ENCODE data around the gene ORAI2.
"Not testable (repeated sequence)": the region's sequence is repeated elsewhere in the genome, so short reads cannot be mapped to it uniquely, and the experiment has no call there.

ORAI2 gene

DNA sequence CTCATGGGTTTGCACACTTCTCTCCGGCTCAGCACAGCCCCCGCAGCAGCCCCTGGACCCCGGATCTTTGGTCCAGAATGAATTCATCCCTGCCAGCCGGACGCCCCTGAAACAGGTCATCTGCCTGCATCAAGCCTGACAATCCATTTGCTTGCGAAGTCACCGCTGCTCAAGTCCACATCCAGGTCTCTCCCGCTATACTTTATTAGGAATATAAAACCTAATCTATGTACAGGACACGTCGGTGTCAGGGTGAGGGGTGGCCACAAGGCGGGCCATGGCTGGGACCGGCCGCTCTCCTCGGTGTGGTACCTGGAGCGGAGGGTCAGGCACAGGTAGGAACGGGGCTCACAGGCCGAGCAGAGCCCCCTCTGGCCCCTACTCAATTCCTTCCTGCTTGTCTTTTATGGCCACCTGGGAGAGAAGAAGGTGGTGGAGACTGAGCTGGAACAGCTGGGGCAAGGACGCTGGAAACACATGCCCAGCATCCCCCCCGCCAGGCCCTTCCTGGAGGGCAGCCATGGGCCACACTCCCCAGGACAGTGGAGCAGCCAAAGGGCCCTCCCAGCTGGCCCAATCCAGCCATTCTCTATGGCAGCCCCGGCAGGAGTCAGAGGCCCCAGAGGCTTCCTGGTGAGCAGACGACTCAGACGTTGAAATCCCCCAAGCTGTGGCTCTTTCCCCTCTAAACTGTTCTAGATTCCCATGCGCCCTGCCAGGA lies 40.1 kb downstream of the ORAI2 start:
- TF ChIP-seq TAF1 (IDR thresholded peaks at IDR 0.05; ENCODE audit: borderline replicate concordance, insufficient read depth, low read length) (no peak), POLR2AphosphoS5 (IDR thresholded peaks at IDR 0.05; ENCODE audit: low read depth, low read length) (no peak), SIN3A (IDR thresholded peaks at IDR 0.05; ENCODE audit: borderline replicate concordance, insufficient read depth, low read length) (no peak), FOXP2 (optimal IDR thresholded peaks at IDR 0.05; ENCODE audit: borderline replicate concordance, extremely low read depth, extremely low read length, insufficient read depth) (no peak)
- TF ChIP-seq, protein P1, sequence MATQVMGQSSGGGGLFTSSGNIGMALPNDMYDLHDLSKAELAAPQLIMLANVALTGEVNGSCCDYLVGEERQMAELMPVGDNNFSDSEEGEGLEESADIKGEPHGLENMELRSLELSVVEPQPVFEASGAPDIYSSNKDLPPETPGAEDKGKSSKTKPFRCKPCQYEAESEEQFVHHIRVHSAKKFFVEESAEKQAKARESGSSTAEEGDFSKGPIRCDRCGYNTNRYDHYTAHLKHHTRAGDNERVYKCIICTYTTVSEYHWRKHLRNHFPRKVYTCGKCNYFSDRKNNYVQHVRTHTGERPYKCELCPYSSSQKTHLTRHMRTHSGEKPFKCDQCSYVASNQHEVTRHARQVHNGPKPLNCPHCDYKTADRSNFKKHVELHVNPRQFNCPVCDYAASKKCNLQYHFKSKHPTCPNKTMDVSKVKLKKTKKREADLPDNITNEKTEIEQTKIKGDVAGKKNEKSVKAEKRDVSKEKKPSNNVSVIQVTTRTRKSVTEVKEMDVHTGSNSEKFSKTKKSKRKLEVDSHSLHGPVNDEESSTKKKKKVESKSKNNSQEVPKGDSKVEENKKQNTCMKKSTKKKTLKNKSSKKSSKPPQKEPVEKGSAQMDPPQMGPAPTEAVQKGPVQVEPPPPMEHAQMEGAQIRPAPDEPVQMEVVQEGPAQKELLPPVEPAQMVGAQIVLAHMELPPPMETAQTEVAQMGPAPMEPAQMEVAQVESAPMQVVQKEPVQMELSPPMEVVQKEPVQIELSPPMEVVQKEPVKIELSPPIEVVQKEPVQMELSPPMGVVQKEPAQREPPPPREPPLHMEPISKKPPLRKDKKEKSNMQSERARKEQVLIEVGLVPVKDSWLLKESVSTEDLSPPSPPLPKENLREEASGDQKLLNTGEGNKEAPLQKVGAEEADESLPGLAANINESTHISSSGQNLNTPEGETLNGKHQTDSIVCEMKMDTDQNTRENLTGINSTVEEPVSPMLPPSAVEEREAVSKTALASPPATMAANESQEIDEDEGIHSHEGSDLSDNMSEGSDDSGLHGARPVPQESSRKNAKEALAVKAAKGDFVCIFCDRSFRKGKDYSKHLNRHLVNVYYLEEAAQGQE (IDR thresholded peaks at IDR 0.05; ENCODE audit: insufficient read depth in 1 of 2, low read depth in 2 of 2, low read length in 2 of 2), result no peak

DNA sequence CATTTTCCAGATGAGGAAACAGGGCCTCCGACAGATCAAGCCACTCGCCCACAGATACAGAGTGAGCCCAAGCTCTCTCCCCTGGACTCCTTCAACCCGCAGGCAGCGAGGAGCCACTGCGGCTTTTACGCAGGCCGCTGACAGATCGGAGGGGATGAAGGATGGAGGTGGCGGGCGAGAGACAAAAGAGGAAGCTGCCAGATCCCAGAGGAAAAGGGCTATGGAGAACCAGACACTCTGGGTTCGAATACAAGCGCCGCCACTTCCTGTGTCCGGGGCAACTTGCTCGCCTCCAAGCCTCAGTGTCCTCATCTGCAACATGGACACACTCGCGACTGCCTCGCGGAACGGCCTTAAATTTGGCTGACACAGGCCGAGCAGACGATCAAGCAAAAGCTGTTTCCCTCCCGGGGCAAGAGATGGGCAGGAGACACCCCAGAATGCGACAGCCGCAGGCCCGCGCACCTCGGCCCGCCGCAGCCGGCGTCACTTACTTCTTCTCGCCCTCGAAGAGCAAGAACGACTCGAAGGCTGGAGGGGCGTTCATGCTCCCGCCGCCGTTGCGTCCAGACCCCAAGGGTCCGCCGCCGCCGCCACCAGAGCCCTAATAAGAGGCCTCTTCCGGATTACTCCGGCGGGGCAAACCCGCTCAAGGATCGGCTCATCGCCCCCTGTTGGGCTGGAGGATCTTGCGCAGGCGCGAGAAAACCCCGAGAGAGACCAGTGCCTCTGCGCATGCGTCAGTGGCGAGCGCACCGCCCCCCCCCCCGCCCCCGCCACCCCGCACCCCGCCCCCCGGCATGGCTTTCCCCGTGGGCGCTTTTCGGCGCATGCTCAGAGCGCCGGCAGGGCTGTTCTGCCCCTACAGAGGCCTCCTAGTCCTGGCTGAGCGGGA lies 45.2 kb downstream of the ORAI2 start, which contains the start of gene POLR2J:
Gene POLR2J, minus strand, starts transcription at position 609 of the 895 bp plus-strand sequence. Its CDS starts 62 bp downstream, at position 547.
- not testable (repeated sequence) for TF ChIP-seq TAF1 (IDR thresholded peaks at IDR 0.05; ENCODE audit: borderline replicate concordance, insufficient read depth, low read length); POLR2AphosphoS5 (IDR thresholded peaks at IDR 0.05; ENCODE audit: low read depth, low read length)
- TF ChIP-seq, protein P1 (IDR thresholded peaks at IDR 0.05; ENCODE audit: insufficient read depth in 1 of 2, low read depth in 2 of 2, low read length in 2 of 2), result not testable (repeated sequence)
